GM18907 (cell line): Measurements from ENCODE around the gene SPTY2D1.
"Not testable (repeated sequence)": the region's sequence is repeated elsewhere in the genome, so short reads cannot be mapped to it uniquely, and the experiment has no call there.

ENCODE experiments used
- ATAC-seq: cut with Tn5 transposase; IDR thresholded peaks from one replicate; pipeline ENCODE4 v1.9.1; 2021; ENCODE audit warnings: mild to moderate bottlenecking, moderate library complexity; ENCODE audit not compliant: unreplicated experiment

The SPTY2D1 gene, protein sequence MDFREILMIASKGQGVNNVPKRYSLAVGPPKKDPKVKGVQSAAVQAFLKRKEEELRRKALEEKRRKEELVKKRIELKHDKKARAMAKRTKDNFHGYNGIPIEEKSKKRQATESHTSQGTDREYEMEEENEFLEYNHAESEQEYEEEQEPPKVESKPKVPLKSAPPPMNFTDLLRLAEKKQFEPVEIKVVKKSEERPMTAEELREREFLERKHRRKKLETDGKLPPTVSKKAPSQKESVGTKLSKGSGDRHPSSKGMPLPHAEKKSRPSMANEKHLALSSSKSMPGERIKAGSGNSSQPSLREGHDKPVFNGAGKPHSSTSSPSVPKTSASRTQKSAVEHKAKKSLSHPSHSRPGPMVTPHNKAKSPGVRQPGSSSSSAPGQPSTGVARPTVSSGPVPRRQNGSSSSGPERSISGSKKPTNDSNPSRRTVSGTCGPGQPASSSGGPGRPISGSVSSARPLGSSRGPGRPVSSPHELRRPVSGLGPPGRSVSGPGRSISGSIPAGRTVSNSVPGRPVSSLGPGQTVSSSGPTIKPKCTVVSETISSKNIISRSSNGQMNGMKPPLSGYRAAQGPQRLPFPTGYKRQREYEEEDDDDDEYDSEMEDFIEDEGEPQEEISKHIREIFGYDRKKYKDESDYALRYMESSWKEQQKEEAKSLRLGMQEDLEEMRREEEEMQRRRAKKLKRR

DNA sequence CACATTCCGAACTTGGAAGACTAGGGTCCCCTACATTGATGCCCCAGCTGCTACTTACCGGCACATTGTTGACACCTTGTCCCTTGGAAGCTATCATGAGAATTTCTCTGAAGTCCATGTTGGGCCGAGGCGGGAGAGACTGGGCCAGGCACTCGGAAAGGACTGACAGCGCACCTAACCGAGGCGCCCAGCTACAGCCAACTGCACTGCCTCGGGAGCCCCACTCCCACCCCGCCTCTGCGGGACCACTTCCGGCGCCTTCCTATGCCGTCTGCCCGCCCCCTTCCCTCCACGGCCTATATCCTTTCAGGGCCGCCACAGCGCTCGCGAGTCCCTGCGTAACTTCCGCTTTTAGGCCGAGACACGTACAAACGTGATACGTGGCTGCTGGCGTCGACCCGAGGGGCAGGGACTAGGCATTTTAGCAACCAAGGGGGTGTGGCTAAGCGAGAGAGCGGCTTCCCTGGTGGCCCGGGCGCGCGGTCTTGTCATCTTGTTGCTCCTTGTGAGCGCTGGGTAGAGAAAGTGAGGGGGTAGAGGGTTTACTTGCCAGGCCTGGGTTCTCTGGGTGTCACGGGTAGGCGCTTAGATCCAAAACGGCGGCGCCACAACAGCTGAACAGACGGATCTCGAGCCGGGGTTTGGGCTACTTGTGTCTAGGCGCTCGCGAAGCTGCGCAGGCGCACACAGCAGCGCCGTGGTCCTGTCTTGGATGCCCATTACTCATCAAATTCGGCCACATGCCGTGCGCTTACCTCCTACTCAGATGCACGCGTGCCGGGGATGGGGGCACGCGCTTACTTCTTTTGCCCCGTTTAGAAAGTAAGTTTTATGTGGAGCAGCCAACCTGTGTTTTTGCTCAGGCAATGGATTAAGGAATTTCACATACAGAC lies at the start of gene SPTY2D1:
Gene SPTY2D1 (minus strand): TSS at position 203 of the 893 bp plus-strand sequence. CDS start 85 bp downstream, at position 118.
- ATAC-seq = peak; percentile 95

DNA sequence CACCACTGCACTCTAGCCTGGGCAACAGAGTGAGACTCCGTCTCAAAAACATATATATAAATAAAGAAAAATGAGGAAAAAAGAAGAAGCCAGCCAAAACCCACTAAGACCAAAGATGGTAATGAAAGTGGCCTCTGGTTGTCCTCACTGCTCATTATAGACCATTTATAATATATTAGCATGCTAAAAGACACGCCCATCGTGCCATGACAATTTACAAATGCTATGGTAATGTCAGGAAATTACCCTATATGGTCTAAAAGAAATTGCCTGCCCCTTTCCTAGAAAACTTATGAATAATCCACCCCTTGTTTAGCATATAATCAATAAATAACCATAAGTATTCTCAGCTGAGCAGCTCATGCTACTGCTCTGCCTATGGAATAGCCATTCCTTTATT lies 48.3 kb upstream of the SPTY2D1 start:
- ATAC-seq = no peak

DNA sequence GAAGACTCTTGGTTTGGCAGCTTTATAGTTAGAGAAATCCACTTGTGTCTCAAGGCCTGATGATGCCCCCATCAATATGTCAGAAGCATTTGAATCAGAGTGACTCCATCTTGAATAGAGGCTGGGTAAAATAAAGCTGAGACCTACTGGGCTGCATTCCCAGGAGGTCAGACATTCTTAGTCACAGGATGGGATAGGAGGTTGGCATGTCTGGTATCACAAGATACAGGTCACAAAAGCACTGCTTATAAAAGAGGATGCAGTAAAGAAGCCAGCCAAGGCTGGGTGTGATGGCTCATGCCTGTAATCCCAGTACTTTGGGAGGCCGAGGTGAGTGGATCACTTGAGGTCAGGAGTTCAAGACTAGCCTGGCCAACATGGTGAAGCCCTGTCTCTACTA lies 47.8 kb upstream of the SPTY2D1 start:
- ATAC-seq = not testable (repeated sequence)

DNA sequence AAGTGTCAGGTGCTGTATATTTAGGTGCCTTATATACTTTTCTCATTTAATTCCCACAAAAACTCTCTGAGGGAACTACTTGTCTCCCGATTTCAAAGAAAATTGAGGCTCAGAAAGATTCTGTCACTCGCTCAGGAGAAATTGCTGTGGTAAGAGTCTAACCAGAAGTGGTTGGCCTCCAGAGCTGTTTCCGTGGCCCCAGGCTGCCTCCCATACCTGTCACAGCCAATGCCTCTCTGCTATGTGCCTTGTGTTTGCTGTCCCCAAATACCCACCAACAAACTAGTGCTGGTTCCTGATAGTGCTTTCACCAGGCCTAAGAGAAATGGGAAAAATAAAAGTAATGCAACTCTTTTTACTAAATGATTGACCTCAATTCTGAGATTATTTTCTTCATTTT lies 43.4 kb upstream of the SPTY2D1 start:
- no peak for ATAC-seq

DNA sequence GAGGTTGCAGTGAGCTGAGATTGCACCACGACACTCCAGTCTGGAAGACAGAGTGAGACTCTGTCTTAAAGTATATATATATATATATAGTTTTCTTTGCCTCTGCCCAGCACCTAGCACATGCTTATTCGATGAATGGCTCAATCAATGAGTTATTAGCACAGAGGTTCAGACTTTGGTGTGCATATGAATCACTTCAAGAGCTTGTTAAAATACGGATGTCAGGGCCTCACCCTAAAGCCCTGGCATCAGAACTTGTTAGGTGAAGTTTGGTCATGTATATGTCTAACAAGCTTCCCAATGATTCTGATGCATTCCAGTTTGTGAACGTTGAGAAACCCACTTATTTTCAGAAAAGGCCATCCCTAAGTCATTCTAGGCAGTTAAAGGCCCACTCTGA lies 42.7 kb upstream of the SPTY2D1 start:
- ATAC-seq = no peak

DNA sequence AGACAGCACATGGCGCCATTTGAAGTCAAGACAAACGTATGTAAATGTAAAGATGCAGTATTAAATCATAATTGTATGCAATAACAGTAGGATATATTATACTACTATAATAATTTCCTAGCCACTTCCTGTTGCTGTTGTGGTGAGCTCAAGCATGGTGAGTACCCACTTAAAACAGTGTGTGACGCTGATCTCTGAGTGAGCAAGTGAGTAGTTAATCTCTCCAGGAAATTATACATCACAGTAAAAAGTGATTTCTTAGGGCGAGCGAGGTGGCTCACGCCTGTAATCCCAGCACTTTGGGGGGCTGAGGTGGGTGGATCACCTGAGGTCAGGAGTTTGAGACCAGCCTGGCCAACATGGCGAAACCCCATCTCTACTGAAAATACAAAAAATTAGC lies 38.1 kb upstream of the SPTY2D1 start:
- not testable (repeated sequence) for ATAC-seq

DNA sequence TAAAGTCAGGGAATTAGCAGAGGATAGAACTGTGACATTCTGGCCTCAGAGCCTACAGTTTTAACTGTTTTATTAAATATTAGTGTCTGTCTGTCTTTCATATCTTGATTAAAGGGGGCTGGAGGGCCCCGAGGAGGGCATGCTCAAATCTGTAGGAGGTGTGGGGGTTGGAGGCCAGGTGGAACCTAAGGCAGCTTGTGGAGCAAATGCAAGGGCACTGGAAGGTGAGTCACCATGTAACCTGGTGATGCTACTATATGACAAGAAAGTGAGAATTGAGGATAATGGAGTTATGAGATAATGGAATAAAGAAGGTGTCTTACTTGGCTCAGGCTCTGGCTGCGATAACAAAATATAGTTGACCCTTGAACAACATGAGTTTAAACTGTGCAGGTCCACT lies 37.1 kb upstream of the SPTY2D1 start:
- ATAC-seq = no peak

DNA sequence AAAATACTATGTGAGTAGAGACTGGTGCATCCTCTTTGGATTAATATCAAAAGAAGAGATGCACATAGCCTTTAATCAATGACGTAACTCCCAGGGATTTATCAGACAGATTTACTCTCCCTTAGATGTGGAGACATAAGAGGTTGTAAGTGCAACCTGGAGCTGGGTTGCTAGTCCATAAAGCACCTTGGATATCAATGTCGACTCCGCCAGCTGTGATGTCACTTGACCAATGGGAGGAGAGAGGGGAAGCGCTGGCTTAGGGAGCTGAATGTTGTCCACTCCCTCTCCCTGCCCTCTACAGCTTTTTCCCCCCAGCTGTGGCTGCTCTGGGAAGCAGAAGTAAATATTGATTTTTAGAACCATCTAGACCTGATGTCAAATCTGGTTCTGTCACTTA lies 35.6 kb upstream of the SPTY2D1 start:
- ATAC-seq = no peak

DNA sequence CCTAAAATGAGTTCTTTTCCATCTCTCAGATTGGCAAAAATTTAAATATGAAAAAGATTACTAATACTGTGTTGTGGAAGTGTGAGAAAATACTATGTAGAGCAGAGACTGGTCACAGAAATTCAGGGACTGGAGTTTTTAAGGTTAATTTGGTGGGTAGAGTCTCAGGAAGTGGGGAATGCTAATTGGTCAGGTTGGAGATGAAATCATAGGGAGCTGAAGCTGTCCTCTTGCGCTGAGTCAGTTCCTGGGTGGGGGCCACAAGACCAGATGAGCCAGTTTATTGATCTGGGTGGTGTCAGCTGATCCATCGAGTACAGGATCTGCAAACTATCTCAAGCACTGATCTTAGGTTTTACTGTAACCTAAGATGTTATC lies 35.1 kb upstream of the SPTY2D1 start:
- no peak for ATAC-seq

DNA sequence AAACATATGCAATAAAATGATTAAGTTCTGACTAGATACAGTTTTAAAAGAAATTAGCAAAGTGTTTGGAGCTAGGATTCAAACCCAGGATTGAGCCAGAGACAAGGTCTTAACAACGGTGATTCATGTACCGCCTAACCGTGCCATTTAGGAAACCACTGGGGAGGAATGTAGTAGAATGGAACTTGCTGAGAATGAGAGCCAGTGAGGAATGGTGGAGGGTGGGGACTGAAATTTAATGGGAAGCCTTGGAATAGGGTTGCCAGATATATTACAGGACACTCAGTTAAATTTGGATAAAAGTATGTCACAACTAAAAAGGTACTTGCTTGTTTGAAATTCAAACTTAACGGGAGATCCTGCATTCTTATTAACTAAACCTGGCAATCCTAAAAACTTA lies 34.0 kb upstream of the SPTY2D1 start:
- ATAC-seq = no peak

DNA sequence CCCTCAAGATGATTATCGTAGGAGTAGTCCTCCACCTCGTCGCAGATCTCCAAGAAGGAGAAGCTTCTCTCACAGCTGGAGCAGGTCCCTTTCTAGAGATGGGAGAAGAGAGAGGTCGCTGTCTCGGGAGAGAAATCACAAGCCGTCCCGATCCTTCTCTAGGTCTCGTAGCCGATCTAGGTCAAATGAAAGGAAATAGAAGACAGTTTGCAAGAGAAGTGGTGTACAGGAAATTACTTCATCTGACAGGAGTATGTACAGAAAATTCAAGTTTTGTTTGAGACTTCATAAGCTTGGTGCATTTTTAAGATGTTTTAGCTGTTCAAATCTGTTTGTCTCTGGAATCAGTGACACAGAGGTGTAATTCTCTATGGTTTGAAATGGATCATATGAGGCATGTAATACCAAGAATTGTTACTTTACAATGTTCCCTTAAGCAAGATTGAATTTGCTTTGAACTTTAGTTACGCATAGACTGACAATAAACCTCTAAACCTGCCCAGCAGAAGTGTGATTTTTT lies 31.3 kb upstream of the SPTY2D1 start:
- not testable (repeated sequence) for ATAC-seq

DNA sequence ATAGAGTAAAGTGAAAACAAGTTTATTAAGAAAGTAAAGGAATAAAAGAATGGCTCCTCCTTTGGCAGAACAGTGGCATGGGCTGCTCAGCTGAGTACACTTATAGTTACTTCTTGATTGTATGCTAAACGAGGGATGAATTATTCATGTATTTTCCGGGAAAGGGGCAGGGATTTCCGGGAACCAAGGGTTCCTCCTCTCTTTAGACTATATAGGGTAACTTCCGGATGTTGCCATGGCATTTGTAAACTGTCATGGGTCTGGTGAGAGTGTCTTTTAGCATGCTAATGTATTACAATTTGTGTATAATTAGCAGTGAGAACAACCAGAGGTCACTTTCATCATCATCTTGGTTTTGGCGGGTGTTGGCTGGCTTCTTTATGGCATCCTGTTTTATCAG lies 23.5 kb upstream of the SPTY2D1 start:
- no peak for ATAC-seq

DNA sequence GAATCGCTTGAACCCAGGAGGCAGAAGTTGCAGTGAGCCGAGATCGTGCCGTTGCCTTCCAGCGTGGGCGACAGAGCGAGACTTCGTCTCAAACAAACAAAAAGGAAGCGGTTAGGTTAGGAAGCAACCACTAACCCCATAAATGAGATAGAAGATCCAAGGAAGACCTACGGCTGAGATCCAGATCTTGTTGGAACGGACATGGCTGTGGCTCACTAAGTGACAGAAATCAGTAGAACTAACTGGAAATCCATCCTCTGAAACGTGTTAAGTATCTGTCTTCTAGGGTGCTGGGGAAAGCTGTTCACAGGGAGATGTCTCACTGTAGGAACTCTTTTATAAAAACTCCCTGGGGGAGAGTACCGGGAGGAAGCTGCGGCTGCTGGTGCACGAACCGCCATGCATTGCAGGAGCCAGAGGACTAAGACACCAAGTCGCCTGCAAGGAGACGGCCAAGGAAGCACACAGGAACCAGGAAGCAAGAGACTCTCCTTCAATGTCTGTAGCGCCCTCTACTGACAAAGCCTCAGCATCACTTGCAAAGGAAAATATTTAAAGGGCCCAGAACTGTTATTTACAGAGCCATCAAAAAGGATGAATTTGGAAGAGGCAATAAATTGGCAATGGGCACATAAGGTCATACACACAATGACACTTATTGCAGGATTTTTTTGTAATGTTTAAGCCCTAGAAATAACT lies 16.9 kb upstream of the SPTY2D1 start:
- peak; percentile 90 for ATAC-seq

DNA sequence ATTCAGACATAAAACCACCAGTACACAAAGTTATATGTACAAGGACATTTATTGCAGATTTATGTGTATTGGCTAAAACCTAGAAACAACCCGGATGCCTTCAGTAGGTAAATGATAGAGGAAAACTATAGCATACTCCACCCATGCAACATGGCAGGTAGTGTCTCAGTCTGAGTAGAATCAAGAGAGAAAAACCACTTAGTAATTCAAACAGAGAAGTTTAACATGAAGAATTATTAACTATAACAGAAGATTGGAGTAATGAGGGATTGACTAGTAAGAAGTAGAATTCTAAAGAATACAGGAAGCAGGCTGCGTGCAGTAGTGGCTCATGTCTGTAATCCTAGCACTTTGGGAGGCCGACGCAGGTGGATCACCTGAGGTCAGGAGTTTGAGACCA lies 16.2 kb upstream of the SPTY2D1 start:
- ATAC-seq = peak; percentile 68

DNA sequence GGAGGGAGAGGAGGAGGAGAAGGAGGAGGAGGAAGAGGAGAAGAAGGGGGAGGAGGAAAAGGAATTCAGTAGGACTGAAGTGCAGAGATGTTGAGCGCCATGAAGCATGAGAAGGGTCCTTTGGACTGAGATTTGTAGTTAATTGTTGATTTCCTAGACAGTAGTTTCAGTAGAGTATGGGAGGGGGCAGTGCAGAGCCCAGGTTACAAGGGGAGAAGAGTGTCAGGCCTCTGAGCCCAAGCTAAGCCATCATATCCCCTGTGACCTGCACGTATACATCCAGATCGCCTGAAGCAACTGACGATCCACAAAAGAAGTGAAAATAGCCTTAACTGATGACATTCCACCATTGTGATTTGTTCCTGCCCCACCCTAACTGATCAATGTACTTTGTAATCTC lies 8.9 kb upstream of the SPTY2D1 start:
- ATAC-seq = not testable (repeated sequence)

DNA sequence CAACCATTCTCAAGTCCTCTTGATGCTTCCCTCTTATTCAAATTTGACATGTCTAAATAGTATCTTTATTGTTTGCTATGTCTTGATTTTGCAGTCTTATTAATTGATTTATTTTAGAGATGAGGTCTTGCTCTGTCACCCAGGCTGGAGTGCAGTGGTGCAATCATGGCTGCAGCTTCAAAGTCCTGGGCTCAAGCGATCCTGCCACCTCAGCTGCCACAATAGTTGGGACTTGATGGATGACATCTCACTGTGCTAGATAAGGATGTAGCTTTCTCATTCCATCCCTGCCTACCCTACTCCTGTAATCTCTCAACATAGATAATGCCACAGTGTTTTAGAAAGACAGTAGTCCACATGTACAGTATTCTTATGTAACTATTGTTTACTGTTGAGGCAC lies 7.5 kb upstream of the SPTY2D1 start:
- ATAC-seq = no peak

DNA sequence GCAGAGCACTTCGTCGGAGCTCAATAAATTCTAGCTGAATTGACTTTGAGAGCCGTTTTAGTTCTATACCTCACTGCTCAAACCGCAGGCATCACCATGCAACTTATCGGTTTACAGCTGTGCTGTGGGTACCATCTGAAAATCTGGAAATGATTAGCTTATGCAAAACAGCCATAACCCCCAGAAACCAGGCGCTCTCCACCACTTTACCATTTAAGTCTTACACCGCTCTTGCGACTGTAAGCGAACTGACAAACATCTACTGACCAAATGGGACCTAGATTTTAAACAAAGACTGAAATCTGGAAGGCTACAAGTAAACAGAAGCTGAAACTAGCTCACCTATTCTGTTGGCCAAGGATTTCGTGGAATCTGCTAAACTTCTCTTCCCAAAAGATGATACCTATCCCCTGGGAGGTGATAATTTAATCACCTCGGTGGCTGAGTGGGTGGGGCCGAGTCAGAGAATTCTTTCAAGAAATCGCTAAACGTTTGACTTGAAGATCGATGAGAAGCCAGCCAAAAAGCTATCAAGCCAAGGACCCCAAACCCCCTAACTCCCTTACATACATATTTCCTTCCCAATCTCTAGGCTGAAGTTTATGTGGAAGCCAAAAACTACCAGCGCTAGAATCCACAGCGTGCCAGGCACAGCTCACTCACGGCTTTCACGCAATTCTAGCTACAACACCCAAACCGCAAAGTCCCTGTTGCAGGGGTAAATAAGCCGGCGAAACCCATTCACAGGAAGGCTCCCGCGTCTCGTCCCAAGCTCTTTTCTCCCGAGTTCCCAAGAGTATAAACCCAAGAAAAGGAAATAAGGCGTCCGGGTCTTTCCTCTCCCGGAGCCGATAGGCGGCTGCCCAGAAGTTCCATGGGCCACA lies 644 bp downstream of the SPTY2D1 start:
- peak; percentile 66 for ATAC-seq

DNA sequence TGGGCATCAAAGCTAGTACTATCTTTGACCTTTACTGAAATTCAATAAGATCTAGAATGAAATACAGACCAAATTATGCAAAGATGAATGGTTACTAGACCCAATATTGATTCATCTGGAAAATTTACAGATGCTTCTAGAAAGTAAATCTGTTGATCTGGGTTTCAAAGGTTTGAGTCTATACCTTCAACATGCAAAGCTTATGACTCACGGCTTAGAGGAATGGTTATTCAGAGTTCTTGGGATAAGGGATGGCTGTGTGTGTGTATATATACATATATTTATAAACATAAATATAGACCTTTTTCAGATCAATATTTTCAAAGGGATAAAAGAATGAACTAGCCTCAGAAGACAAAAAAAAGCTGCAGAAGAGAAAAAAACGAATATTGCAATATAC lies 1.3 kb downstream of the SPTY2D1 start:
- no peak for ATAC-seq

DNA sequence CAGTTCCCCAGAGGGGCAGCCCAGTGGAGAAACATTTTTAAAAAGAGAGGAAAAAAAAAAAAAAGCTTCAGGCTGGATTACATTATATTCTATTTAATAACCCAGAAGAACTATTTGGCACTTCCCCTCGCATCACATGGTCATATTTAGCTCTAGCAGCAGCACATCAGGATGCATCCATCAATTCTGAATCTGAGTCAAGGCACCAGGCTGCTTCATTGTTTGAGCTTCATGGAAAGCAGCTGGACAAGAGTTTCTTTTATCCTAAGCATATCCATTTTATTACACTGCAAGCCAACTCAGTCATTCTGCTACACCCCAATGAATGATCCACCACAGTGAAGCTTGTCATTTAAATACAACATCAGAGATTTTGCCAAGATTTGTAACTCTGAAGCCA lies 10.0 kb downstream of the SPTY2D1 start:
- ATAC-seq = no peak

DNA sequence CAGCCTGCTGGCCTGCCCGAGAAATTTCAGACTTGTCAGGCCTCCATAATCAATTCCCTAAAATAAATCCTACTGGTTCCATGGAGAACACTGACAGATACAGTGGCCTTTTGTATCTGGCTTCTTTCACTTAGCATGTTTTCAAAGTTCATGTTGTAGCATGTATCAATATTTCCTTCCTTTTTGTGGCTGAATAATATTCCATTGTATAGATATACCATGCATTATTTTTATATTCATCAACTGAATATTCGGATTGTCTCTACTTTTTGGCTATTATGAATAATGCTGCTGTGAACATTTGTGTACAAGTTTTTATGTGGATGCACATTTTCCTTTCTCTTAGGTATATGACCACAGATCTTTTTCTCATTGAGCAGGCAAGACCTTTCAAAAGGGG lies 10.4 kb downstream of the SPTY2D1 start:
- ATAC-seq = no peak
